PC-3 (cell line): ENCODE results near the gene NRG3. TPM values are rescaled to one million over a fixed set of nuclear protein-coding genes. Genes with fewer than 3 reads are reported as not detected.

Experiments
- ATAC-seq: fragments of 200-7000 bp; cut with Tn5 transposase; 2 replicates; pipeline ENCODE4 v1.9.1; 2020; ENCODE audit warnings: mild to moderate bottlenecking, moderate library complexity
- BruUV-seq: library from RNA; stranded (reverse); fragments of 400-500 nt; replicated peaks from 2 replicates; lab custom pipeline; 2021; lab: Mats Ljungman, UMichigan
- CTCF ChIA-PET: fragments of 300-600 bp; sonication (Branson Sonifier 250); formaldehyde crosslinking; loops from one replicate; lab custom pipeline; 2022; ENCODE audit warnings: antibody characterized with exemption; lab: Charles Lee
- POLR2A ChIA-PET: fragments of 300-600 bp; sonication (Branson Sonifier 250); formaldehyde crosslinking; loops from one replicate; lab custom pipeline; 2022; ENCODE audit warnings: antibody characterized with exemption; ENCODE audit not compliant: unreplicated experiment; lab: Charles Lee
- DNase-seq: peaks from one replicate; pipeline ENCODE4 v3.0.0-alpha.2; 2015
- H2AFZ ChIP-seq: fragments of 300-600 bp; sonication (generic); 2 replicates; pipeline ENCODE4 v1.6.0; 2016; ENCODE audit warnings: antibody characterized with exemption, low read length
- H3F3A ChIP-seq: fragments of 300-600 bp; sonication (generic); one replicate; pipeline ENCODE4 v1.6.0; 2017; ENCODE audit warnings: antibody characterized with exemption, low read length, control low read depth, mild to moderate bottlenecking; ENCODE audit not compliant: unreplicated experiment
- H3K27ac ChIP-seq: fragments of 300-600 bp; sonication (generic); 2 replicates; pipeline ENCODE4 v1.5.1; 2016; ENCODE audit warnings: mild to moderate bottlenecking, low read length
- H3K27me3 ChIP-seq: fragments of 300-600 bp; sonication (generic); 2 replicates; pipeline ENCODE4 v1.6.1; 2016; ENCODE audit warnings: low read length, mixed read lengths
- H3K36me3 ChIP-seq: fragments of 300-600 bp; sonication (generic); 2 replicates; pipeline ENCODE4 v1.6.1; 2016; ENCODE audit warnings: low read depth, mixed run types, low read length, mixed read lengths
- H3K4me1 ChIP-seq: fragments of 300-600 bp; sonication (generic); 2 replicates; pipeline ENCODE4 v1.5.1; 2016; ENCODE audit warnings: low read length; ENCODE audit not compliant: insufficient read depth
- H3K4me2 ChIP-seq: fragments of 300-600 bp; sonication (generic); 2 replicates; pipeline ENCODE4 v1.6.0; 2016; ENCODE audit warnings: low read length
- H3K4me3 ChIP-seq: fragments of 300-600 bp; sonication (generic); 2 replicates; pipeline ENCODE4 v1.5.1; 2016; ENCODE audit warnings: mild to moderate bottlenecking, low read length, mixed read lengths
- H3K79me2 ChIP-seq: fragments of 300-600 bp; sonication (generic); 2 replicates; pipeline ENCODE4 v1.6.1; 2017; ENCODE audit warnings: low read length, mixed read lengths
- H3K9ac ChIP-seq: fragments of 300-600 bp; sonication (generic); 2 replicates; pipeline ENCODE4 v1.6.0; 2016; ENCODE audit warnings: mild to moderate bottlenecking, low read length
- H3K9me2 ChIP-seq: fragments of 300-600 bp; sonication (generic); replicated peaks from 2 replicates; pipeline ENCODE4 v1.6.1; 2016; ENCODE audit warnings: mixed run types, low read length, mixed read lengths
- H3K9me3 ChIP-seq: fragments of 300-600 bp; sonication (generic); 2 replicates; pipeline ENCODE4 v1.6.1; 2016; ENCODE audit warnings: low read length, mixed read lengths
- H4K20me1 ChIP-seq: fragments of 300-600 bp; sonication (generic); 2 replicates; pipeline ENCODE4 v1.6.1; 2016; ENCODE audit warnings: low read length, mixed read lengths
- EZH2 ChIP-seq: fragments of 300-600 bp; sonication (generic); IDR thresholded peaks from one replicate; pipeline ENCODE4 v1.6.1; 2017; ENCODE audit warnings: antibody characterized with exemption, mild to moderate bottlenecking, low read length; ENCODE audit not compliant: unreplicated experiment
- EZH2phosphoT487 ChIP-seq: fragments of 300-600 bp; sonication (generic); IDR thresholded peaks from 2 replicates; pipeline ENCODE4 v1.6.1; 2018; ENCODE audit warnings: mild to moderate bottlenecking, antibody characterized with exemption, low read length, borderline replicate concordance
- intact Hi-C: fragments of 100-400 bp; cut with micrococcal nuclease; formaldehyde crosslinking; loops from 2 replicates; pipeline ENCODE4 v1.9.0; 2023
- total RNA-seq: library from RNA; depleted of rRNA; stranded (reverse); fragments of >200 nt; gene quantifications from 2 replicates; pipeline ENCODE4 v1.2.3, GENCODE V29; 2014
- TF ChIP-seq, protein P1 (sequence below): fragments of 300-600 bp; sonication (generic); conservative IDR thresholded peaks from 2 replicates; pipeline ENCODE4 v1.5.1; 2017; ENCODE audit warnings: antibody characterized with exemption, low read depth, mild to moderate bottlenecking, low read length

NRG3 gene
- total RNA-seq, 1 experiment from 2014 or later: not detected

DNA sequence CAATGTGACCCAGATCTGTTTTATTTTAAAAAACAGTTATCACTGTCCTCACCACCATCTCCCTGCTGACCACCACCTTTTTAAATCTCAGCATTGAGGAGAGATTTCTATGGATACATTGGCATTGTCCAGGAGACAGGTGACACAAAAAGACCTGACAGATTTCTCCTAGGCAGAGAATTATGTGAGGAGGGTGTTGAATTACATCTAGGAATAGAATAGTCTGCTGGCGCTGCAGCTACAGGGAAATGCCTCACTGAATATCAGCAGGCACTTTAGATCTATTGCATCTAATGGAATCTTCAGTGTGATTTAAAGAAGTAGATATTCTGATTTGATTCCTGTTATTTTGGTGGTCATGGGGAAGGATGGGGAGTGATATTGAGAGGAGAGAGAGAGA lies 593.5 kb downstream of the NRG3 start:
- CTCF ChIA-PET: no interaction called here
- Histone ChIP-seq H2AFZ (no peak overlapping the region), H3K4me3 (no peak overlapping the region), H3K27ac (no peak overlapping the region), H3K9me2 (no peaks in the 10 kb centered on the region), H3F3A (no peaks in the 10 kb centered on the region), H3K4me2 (no peak overlapping the region), H4K20me1 (no peaks in the 10 kb centered on the region), H3K27me3 (no peaks in the 10 kb centered on the region), H3K79me2 (no peaks in the 10 kb centered on the region), H3K9ac (no peak overlapping the region), H3K9me3 (no peaks in the 10 kb centered on the region), H3K36me3 (no peaks in the 10 kb centered on the region), H3K4me1 (no peaks in the 10 kb centered on the region)
- no TSS peak for BruUV-seq
- DNase-seq (no peak), ATAC-seq (no peak)
- POLR2A ChIA-PET: no interaction called here
- intact Hi-C loops: no loop called here
- TF ChIP-seq EZH2 (no peak), EZH2phosphoT487 (no peak)
- TF ChIP-seq, protein P1, sequence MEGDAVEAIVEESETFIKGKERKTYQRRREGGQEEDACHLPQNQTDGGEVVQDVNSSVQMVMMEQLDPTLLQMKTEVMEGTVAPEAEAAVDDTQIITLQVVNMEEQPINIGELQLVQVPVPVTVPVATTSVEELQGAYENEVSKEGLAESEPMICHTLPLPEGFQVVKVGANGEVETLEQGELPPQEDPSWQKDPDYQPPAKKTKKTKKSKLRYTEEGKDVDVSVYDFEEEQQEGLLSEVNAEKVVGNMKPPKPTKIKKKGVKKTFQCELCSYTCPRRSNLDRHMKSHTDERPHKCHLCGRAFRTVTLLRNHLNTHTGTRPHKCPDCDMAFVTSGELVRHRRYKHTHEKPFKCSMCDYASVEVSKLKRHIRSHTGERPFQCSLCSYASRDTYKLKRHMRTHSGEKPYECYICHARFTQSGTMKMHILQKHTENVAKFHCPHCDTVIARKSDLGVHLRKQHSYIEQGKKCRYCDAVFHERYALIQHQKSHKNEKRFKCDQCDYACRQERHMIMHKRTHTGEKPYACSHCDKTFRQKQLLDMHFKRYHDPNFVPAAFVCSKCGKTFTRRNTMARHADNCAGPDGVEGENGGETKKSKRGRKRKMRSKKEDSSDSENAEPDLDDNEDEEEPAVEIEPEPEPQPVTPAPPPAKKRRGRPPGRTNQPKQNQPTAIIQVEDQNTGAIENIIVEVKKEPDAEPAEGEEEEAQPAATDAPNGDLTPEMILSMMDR: no peak

DNA sequence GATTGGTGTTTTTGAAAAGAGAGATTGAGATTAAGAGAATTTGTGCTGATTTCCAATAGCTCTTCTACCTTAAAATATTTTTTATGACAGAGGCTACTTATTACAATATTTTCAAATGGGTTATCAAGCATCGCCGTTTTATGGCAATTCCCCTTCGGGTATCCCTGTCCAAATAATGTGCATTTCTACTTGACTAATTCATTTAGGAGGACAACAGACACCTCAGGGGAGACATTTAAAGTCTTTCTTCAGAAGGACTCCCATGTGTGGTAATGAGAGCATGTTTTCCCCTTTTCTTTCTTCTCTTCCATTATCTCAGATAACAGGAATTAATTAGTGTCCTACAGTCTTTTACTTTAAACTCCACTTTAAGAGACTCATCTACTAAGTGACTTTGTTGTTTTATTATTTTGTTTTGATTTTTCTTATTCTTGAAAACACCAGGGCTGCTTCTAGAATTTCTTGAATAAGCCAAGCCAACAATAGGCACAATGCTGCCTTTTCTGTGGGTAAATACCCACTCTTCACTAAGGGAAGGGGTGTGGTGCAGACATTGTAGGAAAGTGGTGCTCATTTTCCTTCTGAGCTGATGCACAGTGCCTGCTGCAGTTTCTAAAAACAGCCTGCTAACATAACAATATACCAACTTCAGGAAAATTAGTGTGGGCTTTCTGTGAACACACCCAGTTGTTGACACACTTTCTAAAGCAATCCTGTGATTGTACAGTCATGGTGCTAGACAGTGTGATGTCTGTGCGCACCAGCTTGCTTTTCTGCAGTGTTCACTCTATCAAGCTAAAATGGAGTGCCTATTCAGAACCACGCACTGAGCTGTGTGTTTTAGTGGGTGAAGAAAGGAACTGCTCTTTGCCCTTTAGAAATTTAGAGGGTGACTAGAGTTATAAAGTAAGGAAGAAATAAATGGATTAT lies 597.7 kb downstream of the NRG3 start:
- H2AFZ ChIP-seq: no peak overlapping the region
- no peaks in the 10 kb centered on the region for H4K20me1 ChIP-seq
- BruUV-seq: no TSS peak
- CTCF ChIA-PET: no interaction called here
- no peak for TF ChIP-seq EZH2phosphoT487
- TF ChIP-seq, protein P1: no peak
- no peak for TF ChIP-seq EZH2
- H3K4me2 ChIP-seq: no peak overlapping the region
- H3K4me3 ChIP-seq: no peak overlapping the region
- ATAC-seq (no peak), DNase-seq (no peak)
- H3K9ac ChIP-seq: no peak overlapping the region
- no peaks in the 10 kb centered on the region for H3K27me3 ChIP-seq
- H3K4me1 ChIP-seq: no peaks in the 10 kb centered on the region
- intact Hi-C loops: no loop called here
- POLR2A ChIA-PET: no interaction called here
- H3K27ac ChIP-seq: no peak overlapping the region
- no peaks in the 10 kb centered on the region for H3K79me2 ChIP-seq
- H3K36me3 ChIP-seq: no peaks in the 10 kb centered on the region
- H3K9me2 ChIP-seq: no peaks in the 10 kb centered on the region
- no peaks in the 10 kb centered on the region for H3K9me3 ChIP-seq
- no peaks in the 10 kb centered on the region for H3F3A ChIP-seq

DNA sequence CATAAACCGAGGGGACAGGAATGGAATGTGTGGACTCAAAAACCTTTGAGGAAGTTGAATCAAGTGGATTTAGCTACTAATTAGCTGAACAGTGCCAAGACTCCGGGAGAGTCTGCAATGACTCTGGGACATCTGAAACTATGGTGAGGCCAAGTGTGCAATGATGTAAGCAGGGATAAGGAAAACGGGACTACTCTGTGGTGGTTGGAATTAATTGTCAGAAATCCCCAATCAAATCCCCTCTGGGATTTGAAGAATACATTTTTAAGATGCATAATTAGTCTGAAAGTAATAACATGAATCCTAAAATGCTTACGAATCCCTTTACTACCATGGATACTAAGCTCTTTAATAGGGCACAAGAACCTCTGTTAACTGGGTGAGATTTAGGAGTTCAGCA lies 602.8 kb downstream of the NRG3 start:
- intact Hi-C loops: no loop called here
- POLR2A ChIA-PET: no interaction called here
- no peaks in the 10 kb centered on the region for H4K20me1 ChIP-seq

More for the DNA sequence above, 602.8 kb downstream of the NRG3 start:
- no peaks in the 10 kb centered on the region for H3K79me2 ChIP-seq
- TF ChIP-seq, protein P1: no peak
- no peak for TF ChIP-seq EZH2phosphoT487
- TF ChIP-seq EZH2: no peak
- H3K9me3 ChIP-seq: no peaks in the 10 kb centered on the region
- H3K27ac ChIP-seq: no peak overlapping the region
- no peak overlapping the region for H3K4me3 ChIP-seq
- H3K9me2 ChIP-seq: no peaks in the 10 kb centered on the region
- H3K4me1 ChIP-seq: no peaks in the 10 kb centered on the region
- no peak for DNase-seq
- H3K27me3 ChIP-seq: no peaks in the 10 kb centered on the region
- no peak overlapping the region for H3K4me2 ChIP-seq
- no peak for ATAC-seq
- CTCF ChIA-PET: no interaction called here
- no peaks in the 10 kb centered on the region for H3K36me3 ChIP-seq
- H2AFZ ChIP-seq: no peak overlapping the region
- no peaks in the 10 kb centered on the region for H3F3A ChIP-seq
- no peak overlapping the region for H3K9ac ChIP-seq
- no TSS peak for BruUV-seq
